Neural cell (in vitro differentiated cells): ENCODE measurements around the gene TSPAN4. TPM values are rescaled to one million over a fixed set of nuclear protein-coding genes. Genes with fewer than 3 reads are reported as not detected.

ENCODE experiments used
- H2AFZ ChIP-seq: fragments of 200-600, 300-800 bp; sonication (generic), shearing (Covaris generic); 2 replicates; pipeline ENCODE4 v1.6.0; 2014; ENCODE audit warnings: low read depth, mild to moderate bottlenecking, antibody characterized with exemption, low read length, moderate library complexity
- H3F3A ChIP-seq: fragments of 200-600 bp; shearing (Covaris generic); 2 replicates; pipeline ENCODE4 v1.6.1; 2016; ENCODE audit warnings: mild to moderate bottlenecking, moderate library complexity, mixed read lengths, antibody characterized with exemption, low read length; ENCODE audit not compliant: insufficient read depth, poor library complexity, severe bottlenecking
- H3K27ac ChIP-seq: fragments of 200-600, 300-800 bp; sonication (generic), shearing (Covaris generic); 2 replicates; pipeline ENCODE4 v1.5.1; 2014; ENCODE audit warnings: mild to moderate bottlenecking, low read length, moderate library complexity
- H3K27me3 ChIP-seq: fragments of 300-800, 200-600 bp; sonication (generic), shearing (Covaris generic); 2 replicates; pipeline ENCODE4 v1.6.0; 2014; ENCODE audit warnings: mild to moderate bottlenecking, low read depth, low read length, moderate library complexity; ENCODE audit not compliant: insufficient read depth
- H3K36me3 ChIP-seq: fragments of 300-800, 200-600 bp; sonication (generic), shearing (Covaris generic); 2 replicates; pipeline ENCODE4 v1.5.1; 2014; ENCODE audit warnings: mild to moderate bottlenecking, antibody characterized with exemption, low read length, moderate library complexity; ENCODE audit not compliant: insufficient read depth
- H3K4me2 ChIP-seq: fragments of 300-800, 200-600 bp; sonication (generic), shearing (Covaris generic); 2 replicates; pipeline ENCODE4 v1.6.0; 2014; ENCODE audit warnings: mild to moderate bottlenecking, low read length
- H3K4me3 ChIP-seq: fragments of 300-800, 200-600 bp; sonication (generic), shearing (Covaris generic); 2 replicates; pipeline ENCODE4 v1.5.1; 2014; ENCODE audit warnings: mild to moderate bottlenecking, low read length, moderate library complexity
- H3K79me2 ChIP-seq: fragments of 200-600 bp; shearing (Covaris generic); replicated peaks from 2 replicates; pipeline ENCODE4 v1.6.0; 2014; ENCODE audit warnings: mild to moderate bottlenecking, low read length, moderate library complexity; ENCODE audit not compliant: insufficient read depth
- H3K9ac ChIP-seq: fragments of 300-800, 200-600 bp; sonication (generic), shearing (Covaris generic); 2 replicates; pipeline ENCODE4 v1.6.1; 2016; ENCODE audit warnings: mild to moderate bottlenecking, low read length, mixed read lengths
- H3K9me2 ChIP-seq: fragments of 200-600 bp; shearing (Covaris generic); 2 replicates; pipeline ENCODE4 v1.6.1; 2016; ENCODE audit warnings: mild to moderate bottlenecking, low read length, mixed read lengths; ENCODE audit not compliant: insufficient read depth
- H3K9me3 ChIP-seq: fragments of 200-600, 300-800 bp; sonication (generic), shearing (Covaris generic); 2 replicates; pipeline ENCODE4 v1.6.1; 2016; ENCODE audit warnings: mild to moderate bottlenecking, mixed run types, low read length, moderate library complexity, mixed read lengths
- H4K20me1 ChIP-seq: fragments of 200-600 bp; shearing (Covaris generic); 2 replicates; pipeline ENCODE4 v1.6.1; 2016; ENCODE audit warnings: mild to moderate bottlenecking, mixed run types; ENCODE audit not compliant: insufficient read depth
- CTCF ChIP-seq: fragments of 450-650 bp; IDR thresholded peaks from 2 replicates; pipeline ENCODE4 v1.5.1; 2014; ENCODE audit warnings: antibody characterized with exemption, mild to moderate bottlenecking, moderate library complexity; ENCODE audit not compliant: poor library complexity, severe bottlenecking
- EP300 ChIP-seq: fragments of 450-650 bp; conservative IDR thresholded peaks from 2 replicates; pipeline ENCODE4 v1.6.1; 2014; ENCODE audit warnings: antibody characterized with exemption, mild to moderate bottlenecking, moderate library complexity; ENCODE audit not compliant: poor library complexity, severe bottlenecking
- EZH2 ChIP-seq: fragments of 200-600, 300-800 bp; shearing (Covaris generic), sonication (generic); IDR thresholded peaks from 2 replicates; pipeline ENCODE4 v1.6.1; 2014; ENCODE audit warnings: antibody characterized with exemption, low read length, borderline replicate concordance, mild to moderate bottlenecking; ENCODE audit not compliant: insufficient read depth, poor library complexity, severe bottlenecking
- MXI1 ChIP-seq: fragments of 450-650 bp; conservative IDR thresholded peaks from 2 replicates; pipeline ENCODE4 v1.6.1; 2014; ENCODE audit warnings: antibody characterized with exemption, mild to moderate bottlenecking; ENCODE audit not compliant: poor library complexity, severe bottlenecking
- POLR2AphosphoS5 ChIP-seq: IDR thresholded peaks from 2 replicates; pipeline ENCODE4 v1.6.1; 2012
- RAD21 ChIP-seq: fragments of 450-650 bp; conservative IDR thresholded peaks from 2 replicates; pipeline ENCODE4 v1.6.1; 2014; ENCODE audit warnings: antibody characterized with exemption, mild to moderate bottlenecking, moderate library complexity
- REST ChIP-seq: IDR thresholded peaks from 2 replicates; pipeline ENCODE4 v1.6.1; 2012; ENCODE audit warnings: borderline replicate concordance
- SMC3 ChIP-seq: fragments of 450-650 bp; conservative IDR thresholded peaks from 2 replicates; pipeline ENCODE4 v1.6.1; 2014; ENCODE audit warnings: antibody characterized with exemption, mild to moderate bottlenecking, moderate library complexity; ENCODE audit not compliant: poor library complexity
- TAF1 ChIP-seq: IDR thresholded peaks from 2 replicates; pipeline ENCODE4 v1.6.1; 2012; ENCODE audit warnings: low read depth
- polyA plus RNA-seq: library from polyadenylated mRNA; depleted of rRNA; stranded (reverse); fragments of >200 nt; gene quantifications from 2 replicates; pipeline ENCODE4 v1.2.3, GENCODE V29; 2014

The TSPAN4 gene
- polyA plus RNA-seq, 1 donor from 2014 or later, result 68.1 TPM

- Histone ChIP-seq H3K4me2 (no peak overlapping the region), H3K9ac (no peak overlapping the region), H3K27me3 (no peaks in the 10 kb centered on the region), H3K36me3 (no peaks in the 10 kb centered on the region), H3F3A (no peaks in the 10 kb centered on the region), H4K20me1 (no peaks in the 10 kb centered on the region), H3K79me2 (no peaks in the 10 kb centered on the region), H3K4me3 (no peak overlapping the region), H3K9me3 (no peaks in the 10 kb centered on the region), H3K27ac (no peak overlapping the region), H2AFZ (no peak overlapping the region), H3K9me2 (no peaks in the 10 kb centered on the region)
- TF ChIP-seq POLR2AphosphoS5 (no peak), RAD21 (no peak), SMC3 (no peak), MXI1 (no peak), CTCF (no peak), EP300 (no peak), REST (no peak), TAF1 (no peak)
These were observed 33.2 kb downstream of the TSPAN4 start for GRCh38 chr11:875769-876301.

GRCh38 chr11:876545-876944 lies 33.9 kb downstream of the TSPAN4 start:
- Histone ChIP-seq H3K27me3 (no peaks in the 10 kb centered on the region), H3K9me2 (no peaks in the 10 kb centered on the region), H3F3A (no peaks in the 10 kb centered on the region), H3K36me3 (no peaks in the 10 kb centered on the region), H3K4me3 (no peak overlapping the region), H4K20me1 (no peaks in the 10 kb centered on the region), H3K4me2 (no peak overlapping the region), H2AFZ (no peak overlapping the region), H3K9me3 (no peaks in the 10 kb centered on the region), H3K27ac (no peak overlapping the region), H3K9ac (no peak overlapping the region), H3K79me2 (no peaks in the 10 kb centered on the region)
- TF ChIP-seq REST, result no peak
- TF ChIP-seq POLR2AphosphoS5, result no peak
- no peak for TF ChIP-seq EP300
- no peak for TF ChIP-seq SMC3
- no peak for TF ChIP-seq TAF1
- TF ChIP-seq CTCF, result no peak
- TF ChIP-seq MXI1, result no peak
- TF ChIP-seq EZH2, result no peak
- TF ChIP-seq RAD21, result no peak
